GM20431 (cell line): ENCODE measurements around the gene RRAD.
"Not testable (repeated sequence)": the region's sequence is repeated elsewhere in the genome, so short reads cannot be mapped to it uniquely, and the experiment has no call there.

Experiments
- in situ Hi-C: fragments of 300-500 bp; cut with MseI, MboI; formaldehyde crosslinking; loops from one replicate; pipeline ENCODE4 v1.15.0; 2020; ENCODE audit warnings: low sequenced_read_pairs; ENCODE audit not compliant: unreplicated experiment

Gene RRAD

DNA sequence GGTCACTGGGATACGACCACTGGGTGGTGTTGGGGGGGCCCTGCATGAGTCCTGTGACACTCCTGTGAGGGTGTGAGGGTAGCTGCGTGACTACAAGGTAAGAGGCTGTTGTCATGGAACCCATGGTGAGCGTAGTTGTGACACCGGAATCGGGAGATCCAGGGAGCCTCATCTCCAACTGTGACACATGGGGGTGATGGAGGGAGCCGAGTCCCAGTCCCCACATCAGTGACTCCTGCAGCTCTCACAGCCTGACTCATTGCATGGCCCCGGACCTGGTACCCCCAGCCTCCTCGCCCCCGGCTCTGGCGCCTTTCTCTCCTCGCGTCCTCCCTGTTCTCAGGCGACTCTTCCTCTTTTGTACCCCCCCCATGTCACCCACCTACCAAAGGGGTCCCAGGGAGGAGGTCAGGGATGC is 20.9 kb downstream of the RRAD start:
- in situ Hi-C loops = no loop called here

DNA sequence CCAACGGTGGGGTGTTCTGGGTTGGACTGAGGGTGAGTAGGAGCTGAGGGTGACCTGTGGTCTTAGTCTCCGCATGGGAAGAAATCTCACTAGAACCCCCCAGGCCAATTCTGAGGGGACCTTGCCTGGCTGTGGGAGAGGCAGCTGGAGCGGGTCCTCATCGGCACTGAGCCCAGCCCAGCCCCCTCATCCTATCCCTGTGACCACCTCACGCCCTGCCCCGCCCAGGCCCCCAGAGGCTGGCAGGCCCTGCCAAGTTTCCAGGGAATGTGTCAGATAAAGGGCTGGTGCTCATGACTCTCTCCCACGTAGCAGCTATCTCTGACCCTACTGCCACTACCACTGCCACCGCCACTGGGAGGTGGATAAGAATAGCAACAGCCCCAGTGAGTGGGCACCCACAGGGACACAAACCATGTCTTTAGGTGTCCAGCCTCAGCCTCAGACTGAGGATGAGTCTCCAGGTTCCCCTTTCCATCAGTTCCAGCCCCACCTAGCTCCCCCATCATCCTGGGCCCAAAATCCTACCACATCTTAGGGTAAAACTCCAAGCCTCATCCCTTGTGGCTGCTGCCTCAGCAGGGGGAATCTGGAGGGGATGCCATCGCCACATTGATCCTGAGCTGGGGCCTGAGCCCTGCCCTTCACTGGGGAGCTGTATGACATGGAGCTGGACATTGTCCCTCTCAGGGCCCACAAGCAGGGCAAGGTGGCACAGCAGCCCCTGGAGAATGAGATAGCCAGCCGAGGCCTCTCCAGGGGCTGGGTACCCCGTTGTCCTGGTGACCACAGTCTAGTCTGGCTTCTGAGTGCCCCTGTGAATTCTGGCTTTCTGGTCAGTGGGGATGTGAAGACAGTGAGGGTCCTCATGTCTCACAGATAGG is 21.5 kb downstream of the RRAD start:
- in situ Hi-C loops = no loop called here

DNA sequence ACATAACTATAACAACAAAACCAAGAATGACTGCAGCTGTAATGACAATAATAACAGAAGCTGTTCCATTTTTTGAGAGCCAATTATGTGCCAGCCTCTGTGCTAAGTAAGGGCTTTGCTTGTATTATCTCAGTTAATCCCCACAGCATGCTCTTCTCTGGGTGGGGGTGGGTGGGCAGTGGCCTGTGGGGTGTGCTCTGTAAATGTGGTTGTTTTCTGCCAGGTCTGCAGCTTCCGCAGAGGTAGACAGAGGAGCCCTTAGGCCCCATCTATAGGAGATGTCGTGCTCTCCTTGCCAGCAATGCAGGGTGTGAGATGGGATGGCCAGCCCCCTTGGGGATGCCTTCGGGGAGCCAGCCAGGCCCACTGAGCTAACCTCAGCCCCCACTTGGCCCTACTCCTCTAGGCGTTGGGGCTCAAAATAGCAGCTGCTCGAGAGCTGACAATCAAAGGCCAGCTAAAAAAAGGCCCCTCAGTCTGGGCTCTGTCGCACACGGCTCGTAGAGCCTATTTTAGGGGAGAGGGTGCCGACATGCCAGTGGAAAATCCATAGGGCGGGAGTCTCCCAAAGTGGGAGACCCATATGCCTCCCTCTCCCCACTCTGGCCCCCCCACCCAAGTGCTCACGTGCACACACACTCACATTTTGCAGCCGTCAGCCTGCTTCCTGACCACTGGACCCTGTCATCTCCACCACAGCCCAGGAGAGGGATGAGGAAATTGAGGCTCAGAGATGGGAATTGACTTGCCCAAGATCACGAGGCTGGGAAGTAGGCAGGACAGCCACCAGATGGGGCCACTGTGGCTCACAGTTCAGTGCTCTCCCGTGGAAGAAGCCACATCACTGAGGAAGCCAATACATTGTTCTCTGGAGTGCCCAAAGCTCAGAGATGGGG is 22.4 kb downstream of the RRAD start:
- in situ Hi-C loops = no loop called here

DNA sequence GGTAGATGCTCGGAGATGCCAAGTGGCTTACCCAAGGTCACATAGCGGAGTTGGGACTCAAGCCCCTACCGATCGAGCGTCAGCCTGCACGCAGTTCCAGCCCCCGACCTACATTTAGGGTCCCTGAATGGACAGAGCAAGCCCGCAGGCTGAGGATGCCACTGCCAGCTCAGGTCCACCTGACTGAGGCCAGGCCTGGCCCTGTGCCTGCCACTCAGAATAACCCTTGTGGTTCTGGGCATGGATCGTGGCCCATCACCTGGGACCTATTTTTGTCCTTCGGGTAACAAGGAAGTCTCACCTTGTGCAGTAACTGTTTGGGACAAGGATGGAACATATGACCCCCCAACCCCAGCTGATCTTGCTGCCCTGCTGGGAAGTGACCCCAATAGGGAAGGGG is 23.7 kb downstream of the RRAD start:
- in situ Hi-C loops = no loop called here

DNA sequence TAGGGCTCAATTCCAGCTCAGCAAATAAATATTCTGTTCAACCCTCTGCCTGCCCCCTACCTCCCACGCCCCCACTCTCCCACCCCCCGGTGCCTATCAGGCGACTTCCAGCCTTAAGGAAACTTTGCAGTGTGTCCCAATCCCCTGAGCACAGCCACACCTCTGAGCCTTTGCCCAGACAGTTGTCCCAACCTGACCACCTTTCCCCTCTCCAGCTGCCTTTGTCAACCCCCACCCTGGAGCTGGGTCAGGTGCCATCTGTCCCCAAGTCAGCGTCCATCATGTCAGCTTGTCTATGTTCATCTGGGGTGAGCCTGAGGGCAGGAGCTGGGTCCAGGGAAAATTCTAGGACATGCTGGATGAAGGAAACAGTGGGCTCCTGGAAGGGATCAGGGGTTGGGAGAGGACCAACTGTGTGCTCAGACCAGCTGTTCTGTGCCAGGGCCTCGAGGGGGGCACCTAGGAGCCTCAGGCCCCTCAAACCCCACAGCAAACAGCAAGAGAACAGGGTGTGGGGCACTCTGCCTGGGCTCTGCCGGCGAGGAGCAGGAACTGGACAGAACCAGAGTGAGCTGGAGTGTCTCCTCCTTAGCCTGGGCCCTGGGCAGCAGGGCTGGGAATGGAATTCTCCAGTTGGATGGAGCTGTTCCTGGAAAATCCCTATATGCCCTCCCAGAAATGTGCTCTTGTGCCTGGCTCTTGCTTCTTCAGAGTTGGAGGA is 24.5 kb downstream of the RRAD start:
- in situ Hi-C loops = no loop called here

DNA sequence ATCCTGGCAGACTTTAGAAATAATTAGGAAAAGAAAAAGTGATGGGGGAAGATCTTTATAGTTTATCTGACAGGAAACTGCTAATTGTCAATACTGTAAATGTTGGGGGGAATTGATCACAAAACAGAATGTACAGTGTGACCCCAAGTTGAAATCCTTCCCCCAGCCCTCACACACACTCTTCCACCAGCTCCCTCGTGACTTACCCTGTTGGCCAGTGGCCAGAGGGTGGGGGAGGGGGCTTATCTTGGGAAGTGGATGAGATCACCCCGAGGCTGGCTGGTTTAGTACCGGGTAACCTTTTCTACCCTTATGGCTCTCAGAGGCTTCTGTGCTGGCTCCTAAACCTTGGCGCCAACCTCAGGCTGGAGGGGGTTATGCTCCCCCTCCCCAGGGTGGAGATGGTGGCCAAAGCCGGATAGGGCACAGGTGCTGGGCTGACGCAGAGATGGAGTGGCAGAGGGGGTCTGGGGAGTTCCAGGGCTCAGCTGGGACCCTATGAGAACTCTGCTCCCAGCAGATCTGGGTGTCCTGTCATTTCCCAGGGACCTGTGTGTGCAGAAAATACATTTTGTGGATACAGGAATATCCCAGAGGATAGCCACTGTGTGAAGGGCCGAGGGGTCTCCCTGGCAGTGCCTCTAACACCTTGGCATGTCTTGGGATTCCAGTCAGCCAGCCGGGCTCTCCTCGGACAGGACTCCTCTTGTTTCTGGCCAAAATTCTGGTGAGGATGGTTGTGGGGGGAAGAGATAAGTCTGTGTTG is 25.2 kb downstream of the RRAD start:
- in situ Hi-C loops = no loop called here

DNA sequence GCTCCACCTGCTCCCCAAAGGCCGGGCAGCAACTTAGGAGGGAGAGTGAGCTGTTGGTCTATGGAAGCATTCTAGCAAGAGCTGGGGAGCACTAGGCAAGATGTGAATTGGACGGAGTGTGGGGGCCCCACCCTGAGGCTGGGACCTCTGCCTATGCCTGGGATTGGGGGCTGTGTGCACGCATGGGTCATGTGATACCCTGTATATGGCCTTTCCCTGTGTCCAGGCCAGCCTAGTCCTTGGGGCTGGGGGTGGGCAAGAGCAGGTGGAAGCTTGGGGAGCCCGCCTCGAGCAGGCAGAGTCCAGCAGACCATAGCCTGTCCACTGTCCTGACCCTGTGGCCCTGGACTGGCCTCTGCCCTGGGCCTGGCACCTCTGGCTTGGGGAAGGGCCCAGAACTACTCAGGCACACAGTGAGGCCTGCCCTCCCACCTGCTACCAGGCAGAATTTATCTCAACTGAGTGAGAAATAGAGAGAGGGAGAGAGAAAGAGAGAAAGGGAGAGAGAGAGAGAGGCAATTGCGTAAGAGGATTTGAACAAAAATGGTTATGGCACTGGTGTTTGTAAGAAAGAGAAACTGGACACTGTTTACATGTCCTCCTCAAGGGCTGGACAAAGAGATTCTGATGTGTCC is 25.9 kb downstream of the RRAD start:
- in situ Hi-C loops = no loop called here

DNA sequence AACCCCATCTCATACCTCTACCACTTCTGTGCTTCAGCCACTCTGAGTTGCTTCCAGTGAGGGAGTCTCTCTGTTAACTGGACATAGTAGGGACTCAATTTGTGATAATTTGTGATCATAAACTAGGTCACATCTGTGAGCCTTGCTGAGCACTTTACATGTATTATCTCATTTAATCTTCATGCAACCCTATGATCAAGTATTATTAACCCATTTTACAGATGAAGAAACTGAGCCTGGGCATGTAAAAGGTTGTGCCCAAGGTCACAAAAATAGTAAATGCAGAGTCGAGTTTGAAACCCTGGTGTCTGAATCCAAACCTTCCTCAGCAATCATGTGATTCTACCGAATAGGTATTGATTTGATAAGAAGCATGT is 26.4 kb downstream of the RRAD start:
- in situ Hi-C loops = no loop called here

DNA sequence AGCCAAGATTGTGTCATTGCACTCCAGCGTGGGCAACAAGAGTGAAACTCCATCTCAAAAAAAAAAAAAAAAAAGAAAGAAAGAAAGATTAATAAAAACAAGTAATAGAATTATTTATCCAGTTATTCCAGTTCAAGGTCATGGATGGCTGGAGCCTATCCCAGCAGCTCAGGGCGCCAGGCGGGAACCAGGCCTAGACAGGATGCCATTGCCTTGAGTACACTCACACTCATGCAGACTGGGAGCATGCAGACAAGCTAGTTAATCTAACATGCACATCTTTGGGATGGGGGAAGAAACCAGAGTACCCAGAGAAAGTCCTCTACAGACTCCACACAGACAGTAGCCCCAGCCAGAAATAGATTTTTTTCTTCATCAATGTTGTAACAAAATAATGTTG is 27.1 kb downstream of the RRAD start:
- in situ Hi-C loops = no loop called here

DNA sequence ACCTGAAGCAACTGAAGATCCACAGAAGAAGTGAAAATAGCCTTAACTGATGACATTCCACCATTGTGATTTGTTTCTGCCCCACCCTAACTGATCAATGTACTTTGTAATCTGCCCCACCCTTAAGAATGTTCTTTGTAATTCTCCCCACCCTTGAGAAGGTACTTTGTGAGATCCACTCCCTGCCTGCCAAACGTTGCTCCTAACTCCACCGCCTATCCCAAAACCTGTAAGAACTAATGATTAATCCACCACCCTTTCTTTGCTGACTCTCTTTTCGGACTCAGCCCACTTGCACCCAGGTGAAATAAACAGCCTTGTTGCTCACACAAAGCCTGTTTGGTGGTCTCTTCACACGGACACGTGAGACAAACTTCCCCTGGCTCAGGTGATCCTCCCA is 28.7 kb downstream of the RRAD start:
- in situ Hi-C loops = not testable (repeated sequence)

DNA sequence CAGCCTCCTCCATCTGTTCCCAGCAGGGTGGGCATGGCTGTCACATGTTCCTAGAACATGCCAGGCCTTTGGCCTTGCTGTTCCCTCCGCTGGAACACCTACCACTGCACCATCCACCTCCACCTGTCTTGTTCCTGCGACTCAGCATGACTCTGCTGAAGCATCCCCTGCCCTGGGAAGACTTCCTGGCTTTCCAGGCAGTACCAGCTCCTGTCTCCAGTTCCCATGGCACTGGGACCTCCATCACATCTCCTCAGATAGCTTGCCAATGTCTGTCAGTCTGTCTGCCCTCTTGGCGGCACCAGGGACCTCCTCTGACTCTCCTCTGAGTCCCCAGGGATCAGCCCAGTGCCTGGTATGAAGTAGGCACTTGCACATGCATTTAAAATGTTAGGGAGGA is 29.3 kb downstream of the RRAD start:
- in situ Hi-C loops = no loop called here

DNA sequence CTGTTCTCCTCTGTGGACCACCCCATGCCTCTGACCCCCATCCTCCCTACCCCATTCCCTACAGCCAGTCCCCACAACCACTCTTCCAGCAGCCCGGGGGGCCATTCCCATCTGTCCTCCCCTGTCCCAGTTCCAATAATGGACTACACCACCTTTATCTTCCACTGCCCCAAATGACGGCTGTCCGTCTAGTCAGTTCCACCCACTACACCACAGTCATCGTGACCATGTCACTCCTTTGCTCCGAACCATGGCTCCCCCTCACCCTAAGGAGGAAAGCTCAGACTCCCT is 29.7 kb downstream of the RRAD start:
- in situ Hi-C loops = no loop called here

DNA sequence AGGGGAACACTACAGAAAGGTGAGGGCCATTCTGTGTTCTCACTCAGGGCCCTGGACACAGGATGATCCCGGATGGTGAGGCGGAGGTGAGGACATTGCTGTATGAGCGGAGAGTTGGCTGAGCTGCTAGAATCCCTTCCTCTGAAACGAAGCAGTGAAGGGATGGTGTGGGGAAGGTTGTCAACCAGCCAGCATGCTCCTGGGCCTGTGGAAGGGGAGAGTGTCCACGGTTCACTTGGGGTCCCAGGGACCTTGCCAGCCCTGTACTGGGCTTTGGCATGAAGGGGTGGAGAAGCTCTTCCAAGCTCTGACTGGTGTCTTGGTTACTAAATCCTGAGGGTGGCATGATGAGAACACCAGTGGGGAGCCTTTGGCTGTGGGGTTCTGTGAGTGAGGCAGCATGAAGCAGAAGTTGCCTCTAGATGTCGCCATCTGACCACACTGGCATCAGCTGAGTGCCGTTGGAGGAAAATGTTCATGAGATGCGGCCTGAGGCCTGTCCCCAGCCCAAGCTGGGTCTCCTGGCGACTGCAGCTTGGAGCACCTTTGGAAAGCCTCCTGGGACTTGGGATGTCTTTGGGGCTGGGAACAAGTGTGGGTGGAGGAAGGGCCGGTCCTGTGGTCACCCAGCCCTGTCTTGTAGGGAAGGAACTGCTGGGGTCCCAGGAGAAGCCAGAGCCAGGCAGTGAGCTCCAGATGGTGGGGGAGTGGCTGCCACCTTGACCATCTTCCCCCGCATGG is 30.2 kb downstream of the RRAD start:
- in situ Hi-C loops = no loop called here

DNA sequence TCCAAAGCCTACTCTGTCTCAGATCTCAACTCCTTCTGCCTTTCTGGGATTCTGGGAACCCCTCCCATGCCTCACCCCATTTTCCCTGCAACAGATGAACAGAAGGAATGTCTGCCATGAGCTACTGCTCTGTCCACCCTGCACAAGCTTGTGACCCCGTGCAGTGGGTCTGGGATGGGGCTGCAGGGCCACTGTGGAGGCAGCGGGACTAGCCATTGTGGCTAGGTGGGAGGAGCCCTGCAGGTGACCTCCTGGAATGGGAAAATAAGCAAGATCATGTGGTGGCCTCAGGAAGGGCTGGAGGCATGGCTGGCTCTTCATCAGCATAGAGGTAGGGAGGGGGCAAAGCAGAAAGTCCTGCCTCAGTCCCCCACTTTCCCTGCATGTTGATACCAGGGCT is 31.3 kb downstream of the RRAD start:
- in situ Hi-C loops = no loop called here

DNA sequence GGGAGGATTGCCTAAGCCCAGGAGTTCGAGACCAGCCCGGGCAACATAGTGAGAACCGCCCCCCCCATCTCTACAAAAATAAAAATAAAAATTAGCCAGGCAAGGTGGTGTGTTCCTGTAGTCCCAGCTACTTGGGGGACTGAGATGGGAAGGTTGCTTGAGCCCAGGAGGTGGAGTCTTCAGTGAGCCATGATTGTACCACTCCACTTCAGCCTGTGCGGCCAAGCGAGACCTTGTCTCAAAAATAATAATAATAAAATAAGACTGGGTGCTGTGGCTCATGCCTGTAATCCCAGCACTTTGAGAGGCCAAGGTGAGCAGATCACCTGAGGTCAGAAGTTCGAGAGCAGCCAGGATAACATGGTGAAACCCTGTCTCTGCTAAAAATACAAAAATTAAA is 33.5 kb downstream of the RRAD start:
- in situ Hi-C loops = no loop called here

DNA sequence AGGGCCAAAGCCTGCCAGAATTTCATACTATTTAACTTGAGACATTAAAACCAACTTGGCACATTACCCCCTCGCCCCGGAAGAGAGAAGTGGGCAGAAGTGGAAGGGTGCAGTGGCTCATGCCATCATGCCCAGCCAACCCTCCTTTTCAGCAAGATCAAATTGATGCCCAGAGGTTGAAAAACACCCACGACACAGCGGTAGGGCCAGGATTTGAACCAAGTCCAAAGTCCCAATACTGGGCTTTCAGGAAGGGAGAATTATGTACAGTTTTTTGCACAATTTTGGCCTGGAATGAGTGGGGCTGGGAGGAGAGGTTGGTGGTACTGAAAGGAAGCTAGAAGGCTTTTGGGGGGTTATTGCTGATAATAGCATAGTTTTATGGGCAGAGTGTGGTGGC is 34.0 kb downstream of the RRAD start:
- in situ Hi-C loops = no loop called here

DNA sequence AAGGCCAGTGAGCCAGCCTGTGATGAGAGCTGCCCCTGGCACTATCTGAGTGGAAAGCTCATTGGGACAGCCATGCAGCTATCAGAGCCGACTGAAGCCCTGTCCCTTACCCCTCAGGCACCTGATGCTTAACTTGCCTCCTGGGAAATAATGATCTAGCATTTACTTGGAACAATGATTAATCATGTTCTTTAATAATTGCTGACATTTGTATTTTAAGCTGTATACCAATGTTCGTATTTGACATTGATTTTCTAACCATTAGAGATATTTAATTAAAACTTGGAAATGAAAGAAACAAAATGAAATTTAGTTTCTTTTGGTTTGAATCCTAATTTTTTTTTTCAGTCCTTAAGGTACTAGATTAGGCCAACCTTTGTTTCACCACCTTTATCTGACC is 34.5 kb downstream of the RRAD start:
- in situ Hi-C loops = no loop called here

DNA sequence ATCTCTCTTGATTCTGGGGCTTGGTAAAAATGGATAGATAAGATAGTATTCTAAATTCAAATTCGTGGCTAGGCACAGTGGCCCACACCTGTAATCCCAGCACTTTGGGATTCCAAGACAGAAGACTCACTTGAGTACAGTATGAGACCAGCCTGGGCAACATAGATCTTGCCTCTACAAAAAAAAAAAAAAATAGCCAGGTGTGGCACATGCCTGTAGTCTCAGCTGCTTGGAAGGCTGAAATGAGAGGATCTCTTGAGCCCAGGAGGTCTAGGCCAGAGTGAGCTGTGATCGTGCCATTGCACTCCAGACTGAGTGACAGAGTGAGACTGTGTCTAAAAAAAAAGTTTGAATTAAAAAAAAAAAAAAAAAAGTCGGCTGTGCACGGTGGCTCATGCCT is 35.7 kb downstream of the RRAD start:
- in situ Hi-C loops = no loop called here
